GM19467 (cell line): ENCODE results near the gene PNMT.

Experiments used
- ATAC-seq: cut with Tn5 transposase; IDR thresholded peaks from one replicate; pipeline ENCODE4 v1.9.1; 2021; ENCODE audit warnings: mild to moderate bottlenecking, moderate library complexity; ENCODE audit not compliant: unreplicated experiment

Gene PNMT

DNA sequence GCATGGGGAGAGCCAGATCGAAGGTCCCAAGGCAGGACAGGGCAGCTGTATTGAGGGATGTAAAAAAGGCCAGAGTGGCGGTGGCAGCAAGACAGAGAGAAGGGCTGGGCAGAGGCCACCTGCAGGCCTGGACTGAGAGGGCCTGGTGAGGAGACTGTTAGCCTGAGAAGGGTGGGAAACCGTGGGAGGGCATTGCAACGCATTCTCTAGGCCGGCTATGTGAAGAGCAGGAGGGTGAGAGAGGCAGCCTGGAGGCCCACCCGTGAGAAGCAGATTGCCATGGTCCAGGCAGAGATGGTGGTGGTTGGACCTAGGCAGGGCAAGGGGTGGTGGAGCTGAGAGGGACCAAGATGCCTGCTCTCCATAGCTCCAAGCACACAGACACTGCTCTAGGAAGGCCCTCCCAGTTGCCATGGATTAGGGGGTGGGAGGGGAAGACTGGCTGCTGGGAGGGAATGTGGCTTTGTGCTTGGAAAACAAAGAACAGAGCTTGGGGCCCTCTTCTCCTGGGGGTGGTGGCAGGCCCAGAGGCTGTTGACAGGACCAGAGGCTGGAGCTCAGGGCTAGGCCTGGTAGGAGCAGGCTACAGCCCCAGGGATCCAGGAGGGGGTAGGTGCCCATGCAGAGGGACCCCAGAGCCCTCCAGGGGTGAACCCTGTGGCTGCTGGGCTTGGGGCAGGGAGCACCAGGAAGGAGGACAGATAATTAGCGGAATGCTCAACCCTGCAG, 15.5 kb upstream of the PNMT start:
- no peak for ATAC-seq

DNA sequence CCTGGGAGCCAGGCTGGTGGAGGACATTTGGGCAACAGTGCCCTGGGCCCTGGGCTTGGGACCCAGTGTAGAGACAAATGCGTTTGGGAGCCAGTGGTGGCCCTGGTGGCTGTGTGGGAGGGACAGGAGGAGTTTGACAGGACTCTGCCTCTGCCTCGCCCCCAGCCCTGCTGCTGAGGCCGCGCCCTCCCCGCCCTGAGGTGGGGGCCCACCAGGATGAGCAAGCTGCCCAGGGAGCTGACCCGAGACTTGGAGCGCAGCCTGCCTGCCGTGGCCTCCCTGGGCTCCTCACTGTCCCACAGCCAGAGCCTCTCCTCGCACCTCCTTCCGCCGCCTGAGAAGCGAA, 15.0 kb upstream of the PNMT start:
- ATAC-seq: no peak

DNA sequence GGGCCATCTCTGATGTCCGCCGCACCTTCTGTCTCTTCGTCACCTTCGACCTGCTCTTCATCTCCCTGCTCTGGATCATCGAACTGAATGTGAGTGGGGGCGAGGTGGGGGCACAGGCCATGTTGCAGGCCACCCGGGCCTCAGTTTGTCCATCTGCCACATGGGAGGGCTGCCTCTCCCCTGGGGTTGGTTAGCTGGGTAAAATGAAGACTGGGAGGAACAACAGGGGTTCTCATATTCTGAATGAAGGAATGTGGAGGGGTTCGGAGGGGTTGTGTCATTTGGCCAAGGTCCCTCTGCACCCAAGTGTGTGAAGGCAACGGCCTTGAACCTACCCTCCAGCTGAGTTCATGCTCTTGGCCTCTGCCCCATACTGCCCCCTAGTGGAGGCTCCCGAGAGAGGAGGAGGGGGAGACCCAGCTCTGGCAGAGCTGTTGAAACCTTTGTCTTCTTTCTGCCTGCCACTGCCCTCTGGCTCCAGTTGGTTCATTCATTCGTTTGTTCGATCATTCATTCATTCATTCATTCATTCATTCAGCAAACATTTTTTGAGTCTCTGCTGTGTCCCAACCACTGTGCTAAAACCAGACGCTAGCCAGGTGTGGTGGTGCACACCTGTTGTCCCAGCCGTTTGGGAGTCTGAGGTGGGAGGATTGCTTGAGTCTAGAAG, 14.5 kb upstream of the PNMT start:
- no peak for ATAC-seq

DNA sequence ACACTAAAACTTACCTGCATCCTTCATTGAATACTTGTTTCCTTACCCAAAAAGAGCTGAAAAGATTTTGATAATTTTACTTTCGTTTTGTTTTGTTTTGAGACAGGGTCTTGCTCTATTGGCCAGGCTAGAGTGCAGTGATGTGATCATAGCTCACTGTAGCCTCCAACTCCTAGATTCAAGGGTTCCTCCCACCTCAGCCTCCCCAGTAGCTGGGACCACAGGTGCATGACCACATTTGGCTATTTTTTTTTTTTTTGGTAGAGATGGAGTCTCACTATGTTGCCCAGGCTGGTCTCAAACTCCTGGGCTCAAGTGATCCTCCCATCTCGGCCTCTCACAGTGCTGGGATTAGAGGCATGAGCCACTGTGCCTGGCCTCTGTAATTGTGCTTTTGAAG, 13.1 kb upstream of the PNMT start:
- no peak for ATAC-seq

DNA sequence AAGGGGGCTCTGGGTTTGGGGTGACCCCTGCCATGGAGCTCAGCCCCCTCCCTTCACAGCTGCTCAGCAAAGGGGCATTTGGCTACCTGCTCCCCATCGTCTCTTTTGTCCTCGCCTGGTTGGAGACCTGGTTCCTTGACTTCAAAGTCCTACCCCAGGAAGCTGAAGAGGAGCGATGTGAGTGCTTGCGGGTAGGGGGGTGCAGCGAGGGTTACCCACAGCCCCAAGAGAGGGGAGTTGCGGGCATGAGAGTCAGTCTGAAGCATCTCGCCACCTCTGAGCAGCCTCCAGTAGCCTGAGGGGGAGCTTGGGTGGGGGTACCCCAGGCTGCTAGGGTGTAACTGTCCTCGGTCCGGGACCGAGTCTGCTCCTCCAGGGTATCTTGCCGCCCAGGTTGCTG, 9.9 kb upstream of the PNMT start:
- ATAC-seq: no peak

DNA sequence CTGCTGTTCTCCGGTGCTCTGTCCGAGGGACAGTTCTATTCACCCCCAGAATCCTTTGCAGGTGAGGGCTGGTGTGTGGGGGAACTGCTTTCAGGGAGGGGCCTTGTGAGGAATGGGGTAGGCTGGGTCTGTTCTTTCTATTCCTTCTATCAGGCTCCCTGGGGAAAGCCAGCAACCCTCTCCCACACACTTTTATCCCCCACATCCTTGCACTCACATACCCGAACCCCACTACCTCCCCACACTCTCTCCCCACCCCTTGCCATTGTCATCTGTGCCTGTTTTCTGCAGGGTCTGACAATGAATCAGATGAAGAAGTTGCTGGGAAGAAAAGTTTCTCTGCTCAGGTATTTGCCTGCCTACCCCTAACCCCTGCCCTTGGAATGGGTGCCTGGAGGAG, 9.5 kb upstream of the PNMT start:
- ATAC-seq: no peak

DNA sequence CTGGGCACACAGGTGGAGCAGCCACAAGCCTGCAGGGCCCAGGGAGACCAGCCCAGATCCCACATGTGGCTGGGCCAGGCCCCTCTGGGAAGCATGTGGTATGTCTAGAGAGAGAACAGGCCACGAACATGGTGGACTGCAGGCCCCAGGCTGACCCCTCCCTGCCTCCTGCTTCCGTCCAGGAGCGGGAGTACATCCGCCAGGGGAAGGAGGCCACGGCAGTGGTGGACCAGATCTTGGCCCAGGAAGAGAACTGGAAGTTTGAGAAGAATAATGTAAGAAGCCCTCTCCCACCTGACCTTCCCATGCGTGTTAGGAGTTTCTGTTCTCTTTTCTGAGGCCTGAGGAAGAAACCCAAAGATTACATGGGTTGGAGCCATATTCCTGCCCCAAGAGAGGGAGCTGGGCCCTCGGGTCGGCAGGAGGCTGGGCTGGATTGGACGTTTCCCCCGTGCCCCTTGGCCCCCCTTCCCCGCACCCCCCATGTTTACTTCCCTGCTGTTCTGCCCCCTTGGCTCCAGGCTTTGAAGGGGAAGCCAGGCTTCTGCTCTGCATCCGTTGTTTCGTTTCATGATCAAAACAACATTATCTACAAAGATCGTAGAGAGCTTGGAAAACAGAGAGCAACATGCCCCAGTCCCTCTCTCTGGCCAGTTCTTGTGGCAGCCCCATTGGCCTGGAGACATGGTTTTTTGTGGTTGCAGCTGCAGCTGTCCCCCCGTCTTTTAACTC, 8.8 kb upstream of the PNMT start:
- no peak for ATAC-seq

DNA sequence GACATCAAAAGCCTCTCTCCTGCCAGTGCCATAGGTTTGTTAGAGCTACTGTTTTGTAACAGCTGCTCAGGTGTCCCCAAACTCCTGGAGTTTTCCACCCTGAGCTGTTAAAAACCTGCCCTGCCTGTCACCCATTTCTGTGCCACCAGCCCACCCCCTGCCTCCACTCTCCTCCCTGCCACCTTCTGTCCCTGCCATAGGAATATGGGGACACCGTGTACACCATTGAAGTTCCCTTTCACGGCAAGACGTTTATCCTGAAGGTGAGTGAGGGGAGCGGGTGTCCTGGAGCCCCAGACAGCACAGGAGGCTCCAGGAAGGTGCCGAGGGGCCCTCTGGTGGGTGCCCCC, 8.3 kb upstream of the PNMT start:
- no peak for ATAC-seq

DNA sequence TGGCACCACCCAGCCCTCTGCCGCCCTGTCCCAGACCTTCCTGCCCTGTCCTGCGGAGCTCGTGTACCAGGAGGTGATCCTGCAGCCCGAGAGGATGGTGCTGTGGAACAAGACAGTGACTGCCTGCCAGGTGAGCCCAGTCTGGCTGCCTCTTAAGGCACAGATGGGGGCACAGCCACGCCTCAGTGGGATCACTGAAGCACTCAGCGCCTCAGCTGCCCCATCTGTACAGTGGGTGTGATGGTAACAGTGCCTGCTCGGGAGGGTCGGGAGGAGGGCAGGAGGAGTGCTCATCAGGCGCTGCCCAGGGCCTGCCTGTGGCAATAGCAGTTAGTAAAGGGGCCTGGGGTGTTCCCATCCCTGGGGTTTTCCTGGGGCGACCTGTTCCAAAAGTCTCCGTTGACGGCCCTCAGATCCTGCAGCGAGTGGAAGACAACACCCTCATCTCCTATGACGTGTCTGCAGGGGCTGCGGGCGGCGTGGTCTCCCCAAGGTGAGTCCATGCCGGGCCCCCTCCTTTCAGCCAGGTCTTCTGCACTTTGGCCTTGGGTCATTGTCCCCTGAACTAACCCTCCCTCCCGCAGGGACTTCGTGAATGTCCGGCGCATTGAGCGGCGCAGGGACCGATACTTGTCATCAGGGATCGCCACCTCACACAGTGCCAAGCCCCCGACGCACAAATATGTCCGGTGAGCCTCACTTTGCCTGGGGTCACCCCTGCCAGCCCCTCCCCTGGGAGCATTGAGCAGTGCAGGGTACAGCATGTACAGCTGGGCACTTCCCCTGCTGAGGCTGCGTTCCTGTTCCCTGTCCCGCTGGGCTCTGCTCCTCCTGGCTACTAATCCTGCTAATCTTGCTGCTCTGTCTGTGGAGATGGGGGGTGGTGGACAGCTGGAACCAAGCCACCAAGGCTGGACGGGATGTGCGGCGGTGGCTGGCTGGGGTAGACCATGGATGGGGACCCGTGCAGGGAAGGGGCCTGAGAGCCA, 7.6 kb upstream of the PNMT start:
- no peak for ATAC-seq

DNA sequence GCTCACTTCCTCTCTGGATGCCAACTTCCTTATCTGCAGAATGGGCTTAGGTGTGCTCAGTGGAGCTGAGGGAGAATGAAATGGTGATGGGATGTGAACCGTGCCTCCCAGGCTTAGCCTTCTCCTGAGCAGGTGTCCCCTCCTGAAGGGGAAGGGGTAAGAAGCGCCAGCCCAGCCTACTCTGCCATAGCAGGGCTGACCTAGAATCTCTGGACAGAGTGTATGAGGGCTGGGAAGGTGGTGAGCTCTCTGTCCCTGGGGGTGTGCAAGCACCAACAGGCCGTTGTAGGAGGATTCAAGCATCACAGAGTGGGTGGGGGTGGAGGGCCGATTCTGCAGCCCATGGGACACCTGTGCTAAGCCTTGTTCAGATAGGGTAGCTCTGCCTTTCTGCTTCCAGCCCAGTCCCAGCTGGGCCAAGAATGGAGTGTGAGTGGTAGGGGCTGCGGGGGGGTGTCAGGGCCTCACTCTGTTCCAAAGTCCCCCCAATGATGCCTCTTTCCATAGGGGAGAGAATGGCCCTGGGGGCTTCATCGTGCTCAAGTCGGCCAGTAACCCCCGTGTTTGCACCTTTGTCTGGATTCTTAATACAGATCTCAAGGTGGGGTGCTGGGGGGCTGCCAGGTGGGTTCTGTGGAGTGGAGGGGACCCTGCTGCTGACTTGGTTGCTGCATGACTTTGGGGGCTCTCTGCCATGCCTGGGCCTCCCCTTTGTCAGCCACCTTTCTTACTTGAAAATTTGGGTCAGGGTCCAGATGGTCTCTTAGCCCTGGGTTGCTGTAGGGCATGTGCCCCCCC, 6.3 kb upstream of the PNMT start:
- ATAC-seq: no peak

DNA sequence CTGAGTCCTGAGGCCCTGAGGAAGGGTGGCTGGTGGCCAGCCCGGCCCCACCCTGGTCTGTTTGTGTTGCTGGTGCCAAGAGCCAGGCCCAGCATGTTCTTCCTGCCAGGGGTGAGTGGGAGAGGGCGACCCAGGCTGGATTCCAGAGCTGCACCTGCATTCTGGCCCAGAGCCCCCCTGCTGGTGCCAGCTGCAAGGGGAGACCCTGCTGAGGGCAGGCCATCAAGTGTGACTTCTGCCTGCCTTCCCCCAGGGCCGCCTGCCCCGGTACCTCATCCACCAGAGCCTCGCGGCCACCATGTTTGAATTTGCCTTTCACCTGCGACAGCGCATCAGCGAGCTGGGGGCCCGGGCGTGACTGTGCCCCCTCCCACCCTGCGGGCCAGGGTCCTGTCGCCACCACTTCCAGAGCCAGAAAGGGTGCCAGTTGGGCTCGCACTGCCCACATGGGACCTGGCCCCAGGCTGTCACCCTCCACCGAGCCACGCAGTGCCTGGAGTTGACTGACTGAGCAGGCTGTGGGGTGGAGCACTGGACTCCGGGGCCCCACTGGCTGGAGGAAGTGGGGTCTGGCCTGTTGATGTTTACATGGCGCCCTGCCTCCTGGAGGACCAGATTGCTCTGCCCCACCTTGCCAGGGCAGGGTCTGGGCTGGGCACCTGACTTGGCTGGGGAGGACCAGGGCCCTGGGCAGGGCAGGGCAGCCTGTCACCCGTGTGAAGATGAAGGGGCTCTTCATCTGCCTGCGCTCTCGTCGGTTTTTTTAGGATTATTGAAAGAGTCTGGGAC, 5.5 kb upstream of the PNMT start:
- no peak for ATAC-seq

DNA sequence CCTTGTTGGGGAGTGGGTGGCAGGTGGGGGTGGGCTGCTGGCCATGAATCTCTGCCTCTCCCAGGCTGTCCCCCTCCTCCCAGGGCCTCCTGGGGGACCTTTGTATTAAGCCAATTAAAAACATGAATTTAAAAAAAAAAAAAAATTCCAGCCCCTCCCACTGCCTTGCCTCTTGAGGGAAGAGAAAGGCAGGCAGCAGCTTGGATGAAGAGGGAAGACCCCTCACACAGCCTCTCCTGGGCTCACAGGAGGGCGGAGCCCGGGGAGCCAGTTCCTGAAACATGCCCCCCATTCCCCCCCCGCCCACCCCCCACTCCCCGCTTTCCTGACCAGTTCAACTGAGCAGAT, 4.9 kb upstream of the PNMT start:
- no peak for ATAC-seq

DNA sequence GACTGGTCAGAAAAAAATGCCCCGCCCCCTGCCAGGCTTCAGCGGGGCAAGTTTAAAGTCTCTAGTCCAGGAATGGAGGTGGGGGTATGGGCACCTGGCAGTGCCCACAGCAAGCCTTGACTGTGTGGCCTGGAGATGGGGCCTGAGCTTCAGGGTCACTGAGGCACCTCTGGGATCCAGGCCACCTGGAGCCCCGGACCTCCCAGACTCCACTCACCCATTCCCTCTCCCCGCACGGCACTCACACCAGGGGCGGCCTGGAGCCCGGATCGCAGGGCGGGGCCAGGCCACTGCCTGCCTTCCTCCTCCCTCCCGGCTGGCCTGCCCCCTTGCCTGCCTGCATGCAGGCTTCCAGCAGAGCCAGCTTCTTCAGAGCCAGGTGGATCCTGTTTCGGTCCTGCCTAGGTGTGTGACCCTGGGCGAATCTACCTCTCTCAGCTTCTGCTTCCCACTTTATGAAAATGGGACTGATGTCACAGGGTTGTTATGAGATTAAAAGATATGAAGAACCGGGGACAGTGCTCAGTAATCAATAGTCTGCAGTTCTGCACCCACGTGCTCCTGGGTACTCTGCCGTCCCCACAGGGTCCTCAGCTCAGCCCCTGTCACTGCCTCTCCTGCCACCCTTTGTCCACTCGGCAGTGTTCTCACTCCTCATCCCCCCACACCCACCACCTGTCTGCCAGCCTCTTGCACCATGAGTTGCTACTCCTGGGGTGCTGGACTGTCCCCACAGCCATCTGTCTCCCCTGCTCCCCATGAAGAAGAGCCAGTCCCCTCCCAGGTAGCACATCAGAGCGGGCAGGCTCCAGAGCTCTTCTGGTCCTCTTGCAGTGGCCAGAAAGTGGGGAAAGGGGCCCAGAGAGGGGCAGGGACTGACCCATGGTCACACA, 4.3 kb upstream of the PNMT start:
- ATAC-seq: no peak

DNA sequence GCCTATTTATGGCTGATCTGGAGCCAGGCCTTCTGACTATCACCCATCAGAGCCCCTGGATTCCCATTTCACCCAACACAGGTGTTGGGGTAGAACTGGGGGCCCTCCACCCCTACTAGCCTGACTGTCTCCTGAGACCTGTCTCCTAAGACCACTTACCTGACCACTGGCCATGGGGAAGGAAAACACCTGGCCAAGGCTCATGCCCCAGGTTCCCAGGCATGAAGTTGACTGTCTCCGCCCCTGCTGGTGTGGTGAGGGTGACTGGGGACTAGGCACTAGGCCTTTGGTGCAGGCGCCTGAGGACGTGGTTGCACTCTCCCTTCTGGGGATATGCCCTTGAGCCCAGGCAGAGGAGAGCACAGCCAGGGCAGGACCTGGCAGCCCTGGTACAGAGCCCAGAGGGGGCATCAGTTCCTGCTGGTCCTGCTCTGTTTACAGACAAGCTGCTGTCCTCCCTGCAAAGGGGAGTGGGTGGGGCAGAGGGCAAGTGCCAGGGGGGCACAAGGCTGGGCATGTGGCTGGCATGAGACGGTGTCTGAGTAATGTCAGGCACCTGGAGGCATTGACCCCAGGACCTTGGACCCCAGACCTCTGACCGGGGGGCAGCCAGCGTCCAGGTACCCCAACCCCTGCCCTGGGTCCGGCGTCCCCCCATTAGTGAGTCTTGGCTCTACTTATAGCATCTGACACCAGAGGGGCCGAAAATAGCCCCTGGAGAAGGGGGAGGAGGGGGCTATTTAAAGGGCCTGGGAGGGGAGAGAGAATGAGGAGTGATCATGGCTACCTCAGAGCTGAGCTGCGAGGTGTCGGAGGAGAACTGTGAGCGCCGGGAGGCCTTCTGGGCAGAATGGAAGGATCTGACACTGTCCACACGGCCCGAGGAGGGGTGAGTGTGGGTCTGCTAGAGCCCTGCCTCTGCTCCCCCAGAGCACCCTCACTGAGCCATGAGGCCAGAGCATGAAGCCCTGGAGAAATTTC, 3.4 kb upstream of the PNMT start, which contains the start of gene TCAP:
Gene TCAP (plus strand): TSS at position 769 of the 981 bp plus-strand sequence. CDS start 11 bp downstream, at position 780.
- ATAC-seq: no peak

DNA sequence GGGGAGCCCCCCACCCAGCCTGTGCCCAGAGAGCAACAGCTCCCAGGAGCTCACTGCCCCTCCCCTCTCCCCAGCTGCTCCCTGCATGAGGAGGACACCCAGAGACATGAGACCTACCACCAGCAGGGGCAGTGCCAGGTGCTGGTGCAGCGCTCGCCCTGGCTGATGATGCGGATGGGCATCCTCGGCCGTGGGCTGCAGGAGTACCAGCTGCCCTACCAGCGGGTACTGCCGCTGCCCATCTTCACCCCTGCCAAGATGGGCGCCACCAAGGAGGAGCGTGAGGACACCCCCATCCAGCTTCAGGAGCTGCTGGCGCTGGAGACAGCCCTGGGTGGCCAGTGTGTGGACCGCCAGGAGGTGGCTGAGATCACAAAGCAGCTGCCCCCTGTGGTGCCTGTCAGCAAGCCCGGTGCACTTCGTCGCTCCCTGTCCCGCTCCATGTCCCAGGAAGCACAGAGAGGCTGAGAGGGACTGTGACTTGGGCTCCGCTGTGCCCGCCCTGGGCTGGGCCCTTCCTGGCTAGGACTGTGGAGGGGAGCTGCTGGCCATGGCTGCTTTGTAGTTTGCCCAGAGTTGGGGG, 2.5 kb upstream of the PNMT start:
- ATAC-seq: no peak

DNA sequence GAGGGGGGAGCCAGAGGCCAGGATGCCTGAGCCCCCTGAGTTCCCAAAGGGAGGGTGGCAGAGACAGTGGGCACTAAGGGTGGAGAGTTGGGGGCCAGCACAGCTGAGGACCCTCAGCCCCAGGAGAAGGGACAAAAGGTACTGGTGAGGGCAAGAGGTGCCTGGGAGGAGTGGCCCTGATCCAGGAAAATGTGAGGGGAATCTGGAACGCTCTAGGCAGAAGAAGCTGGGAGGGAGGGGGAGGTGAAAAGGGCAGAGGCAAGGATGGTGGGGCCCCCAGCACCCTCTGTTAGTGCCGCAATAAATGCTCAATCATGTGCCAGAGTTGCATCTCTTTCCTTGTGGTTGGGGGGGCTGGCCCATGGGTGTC, 2.0 kb upstream of the PNMT start:
- no peak for ATAC-seq
